Osteocyte (in vitro differentiated cells): Measurements from ENCODE around the gene UBA6. TPM values are rescaled to one million over a fixed set of nuclear protein-coding genes. Genes with fewer than 3 reads are reported as not detected.
"Not testable (repeated sequence)": the region's sequence is repeated elsewhere in the genome, so short reads cannot be mapped to it uniquely, and the experiment has no call there.

Experiments
- DNase-seq: peaks from one replicate; pipeline ENCODE4 v3.0.0; 2021; ENCODE audit warnings: mixed read lengths; ENCODE audit not compliant: unreplicated experiment; ENCODE audit errors: extremely low spot score
- H3K27ac Mint-ChIP-seq: one replicate; pipeline ENCODE4 v1.8.0; 2021; ENCODE audit warnings: mild to moderate bottlenecking, mixed read lengths; ENCODE audit not compliant: unreplicated experiment
- H3K27me3 Mint-ChIP-seq: one replicate; pipeline ENCODE4 v1.8.0; 2021; ENCODE audit warnings: mixed read lengths; ENCODE audit not compliant: unreplicated experiment
- H3K36me3 Mint-ChIP-seq: one replicate; pipeline ENCODE4 v1.8.0; 2021; ENCODE audit warnings: mixed read lengths; ENCODE audit not compliant: unreplicated experiment
- H3K4me1 Mint-ChIP-seq: one replicate; pipeline ENCODE4 v1.8.0; 2021; ENCODE audit warnings: mixed read lengths; ENCODE audit not compliant: unreplicated experiment
- H3K4me3 Mint-ChIP-seq: one replicate; pipeline ENCODE4 v1.8.0; 2021; ENCODE audit warnings: mild to moderate bottlenecking, moderate library complexity, mixed read lengths; ENCODE audit not compliant: unreplicated experiment
- H3K9me3 Mint-ChIP-seq: one replicate; pipeline ENCODE4 v1.8.0; 2021; ENCODE audit warnings: mixed read lengths; ENCODE audit not compliant: unreplicated experiment
- CTCF ChIP-seq: fragments of 200-600 bp; sonication (generic); IDR thresholded peaks from 2 replicates; pipeline ENCODE4 v1.5.0; 2021; ENCODE audit warnings: antibody characterized with exemption, mild to moderate bottlenecking, moderate library complexity
- total RNA-seq: library from RNA; stranded (reverse); gene quantifications from 2 replicates; pipeline ENCODE4 v1.2.1, GENCODE V29; 2021

Gene UBA6
- total RNA-seq, 1 donor from 2014 or later = 59.6 TPM

GRCh38 chr4:67744561-67745283 lies 43.8 kb upstream of the UBA6 start:
- H3K9me3 Mint-ChIP-seq = no peaks in the 10 kb centered on the region
- no peaks in the 10 kb centered on the region for H3K27me3 Mint-ChIP-seq
- no peak overlapping the region for H3K4me3 Mint-ChIP-seq
- no peaks in the 10 kb centered on the region for H3K36me3 Mint-ChIP-seq
- TF ChIP-seq CTCF = no peak
- no peaks in the 10 kb centered on the region for H3K4me1 Mint-ChIP-seq
- no peak for DNase-seq
- H3K27ac Mint-ChIP-seq = no peak overlapping the region

GRCh38 chr4:67743194-67743593 lies 42.2 kb upstream of the UBA6 start:
- H3K4me3 Mint-ChIP-seq = no peak overlapping the region
- H3K9me3 Mint-ChIP-seq = no peaks in the 10 kb centered on the region
- TF ChIP-seq CTCF = no peak
- no peaks in the 10 kb centered on the region for H3K27me3 Mint-ChIP-seq
- no peak for DNase-seq
- no peaks in the 10 kb centered on the region for H3K4me1 Mint-ChIP-seq
- H3K36me3 Mint-ChIP-seq = no peaks in the 10 kb centered on the region
- no peak overlapping the region for H3K27ac Mint-ChIP-seq

GRCh38 chr4:67736262-67736661 lies 35.3 kb upstream of the UBA6 start:
- Mint-ChIP-seq H3K36me3 (peaks cover 7% of the 10 kb centered on the region), H3K4me1 (no peaks in the 10 kb centered on the region), H3K27ac (no peak overlapping the region), H3K4me3 (no peak overlapping the region), H3K27me3 (no peaks in the 10 kb centered on the region), H3K9me3 (no peaks in the 10 kb centered on the region)
- no peak for DNase-seq
- TF ChIP-seq CTCF = no peak

GRCh38 chr4:67735325-67735724 lies 34.4 kb upstream of the UBA6 start:
- Mint-ChIP-seq H3K9me3 (no peaks in the 10 kb centered on the region), H3K27ac (no peak overlapping the region), H3K36me3 (peaks cover 7% of the 10 kb centered on the region), H3K27me3 (no peaks in the 10 kb centered on the region), H3K4me1 (no peaks in the 10 kb centered on the region), H3K4me3 (no peak overlapping the region)
- no peak for DNase-seq
- TF ChIP-seq CTCF = no peak

- H3K9me3 Mint-ChIP-seq = not testable (repeated sequence)
Measured at GRCh38 chr4:67730511-67730910, 29.6 kb upstream of the UBA6 start.

More at GRCh38 chr4:67730511-67730910, 29.6 kb upstream of the UBA6 start:
- not testable (repeated sequence) for H3K27ac Mint-ChIP-seq, DNase-seq, H3K27me3 Mint-ChIP-seq, H3K4me3 Mint-ChIP-seq, H3K4me1 Mint-ChIP-seq
- H3K36me3 Mint-ChIP-seq = peaks cover 10% of the 10 kb centered on the region
